SK-N-SH (cell line): ENCODE measurements around the gene ADGB. TPM values are rescaled to one million over a fixed set of nuclear protein-coding genes. Genes with fewer than 3 reads are reported as not detected.

Experiments used
- CTCF ChIA-PET: fragments of 300-600, 350-600 bp; formaldehyde crosslinking; extraction: SDS; loops from one replicate; lab custom pipeline; 2021; lab: Yijun Ruan, JAX
- POLR2A ChIA-PET: fragments of 350-600 bp; sonication (Branson Sonifier 250); formaldehyde crosslinking; extraction: SDS; loops from one replicate; lab custom pipeline; 2020; ENCODE audit warnings: antibody characterized with exemption, inconsistent platforms; lab: Yijun Ruan, JAX
- DNase-seq: peaks from one replicate; pipeline ENCODE4 v3.0.0; 2012
- H2AFZ ChIP-seq: fragments of 200-600 bp; sonication (generic); 2 replicates; pipeline ENCODE4 v1.8.1; 2016; ENCODE audit warnings: antibody characterized with exemption, mild to moderate bottlenecking, low read depth
- H3F3A ChIP-seq: fragments of 200-600 bp; sonication (generic); replicated peaks from 2 replicates; pipeline ENCODE3; 2016; ENCODE audit warnings: antibody characterized with exemption, mild to moderate bottlenecking; ENCODE audit not compliant: insufficient read depth
- H3K27ac ChIP-seq, 2 experiments: fragments of 200-500 bp in 1 of 2; fragments of 200-600 bp in 1 of 2; sonication (Bioruptor generic) in 1 of 2; sonication (generic), shearing (Covaris generic) in 1 of 2; 2 replicates each; pipeline versions ENCODE4 v1.5.1 to v1.6.1; 2014 to 2016; ENCODE audit warnings: low read depth in 2 of 2, inconsistent platforms in 1 of 2, low read length in 1 of 2, mild to moderate bottlenecking in 1 of 2, mixed read lengths in 1 of 2
- H3K27me3 ChIP-seq: fragments of 200-600 bp; sonication (generic), shearing (Covaris generic); 2 replicates; pipeline ENCODE4 v1.6.1; 2016; ENCODE audit warnings: mixed run types; ENCODE audit not compliant: insufficient read depth
- H3K36me3 ChIP-seq, 2 experiments: fragments of 200-500 bp in 1 of 2; fragments of 200-600 bp in 1 of 2; sonication (Bioruptor generic) in 1 of 2; sonication (generic) in 1 of 2; replicated peaks in 1 of 2; 2 replicates each; pipeline versions ENCODE3 to v1.5.1; 2014 to 2016; ENCODE audit warnings: low read length in 1 of 2, mild to moderate bottlenecking in 1 of 2; ENCODE audit not compliant: insufficient read depth in 2 of 2, control insufficient read depth in 1 of 2
- H3K4me1 ChIP-seq, 2 experiments: fragments of 200-500 bp in 1 of 2; fragments of 200-600 bp in 1 of 2; sonication (Bioruptor generic) in 1 of 2; sonication (generic), shearing (Covaris generic) in 1 of 2; 2 replicates each; pipeline versions ENCODE4 v1.5.1 to v1.6.1; 2014 to 2016; ENCODE audit warnings: low read depth in 1 of 2, low read length in 1 of 2, mixed run types in 1 of 2; ENCODE audit not compliant: insufficient read depth in 2 of 2, control insufficient read depth in 1 of 2
- H3K4me2 ChIP-seq: fragments of 200-600 bp; sonication (generic), shearing (Covaris generic); 2 replicates; pipeline ENCODE4 v1.6.1; 2017; ENCODE audit warnings: mixed run types
- H3K4me3 ChIP-seq, 2 experiments: fragments of 200-500 bp in 1 of 2; fragments of 200-600 bp in 1 of 2; sonication (Bioruptor generic) in 1 of 2; sonication (generic), shearing (Covaris generic) in 1 of 2; 2 replicates each; pipeline versions ENCODE4 v1.5.1 to v1.8.1; 2014 to 2016; ENCODE audit warnings: low read depth in 2 of 2, inconsistent platforms in 1 of 2, low read length in 1 of 2, mild to moderate bottlenecking in 1 of 2, mixed read lengths in 1 of 2, moderate library complexity in 1 of 2
- H3K79me2 ChIP-seq: fragments of 200-600 bp; sonication (generic); 2 replicates; pipeline ENCODE4 v1.8.1; 2017; ENCODE audit warnings: mild to moderate bottlenecking; ENCODE audit not compliant: insufficient read depth
- H3K9ac ChIP-seq: fragments of 200-600 bp; sonication (generic); 2 replicates; pipeline ENCODE4 v1.6.1; 2017; ENCODE audit warnings: mixed run types
- H3K9me2 ChIP-seq: fragments of 200-600 bp; sonication (generic); 2 replicates; pipeline ENCODE4 v1.6.1; 2017; ENCODE audit warnings: mixed run types
- H3K9me3 ChIP-seq: fragments of 200-600 bp; sonication (generic); 2 replicates; pipeline ENCODE4 v1.6.1; 2017; ENCODE audit warnings: mixed run types, mild to moderate bottlenecking, moderate library complexity
- H4K20me1 ChIP-seq: fragments of 200-600 bp; sonication (generic); 2 replicates; pipeline ENCODE4 v1.6.1; 2017; ENCODE audit warnings: mild to moderate bottlenecking, mixed run types; ENCODE audit not compliant: insufficient read depth
- CTCF ChIP-seq: fragments of 200-600 bp; sonication (generic); IDR thresholded peaks from 2 replicates; pipeline ENCODE4 v1.6.1; 2017; ENCODE audit warnings: antibody characterized with exemption, mild to moderate bottlenecking, moderate library complexity
- EZH2phosphoT487 ChIP-seq: fragments of 200-600 bp; sonication (generic); IDR thresholded peaks from 2 replicates; pipeline ENCODE4 v1.6.1; 2017; ENCODE audit warnings: low read depth, mixed run types, mild to moderate bottlenecking, antibody characterized with exemption, moderate library complexity, borderline replicate concordance
- FOSL2 ChIP-seq: IDR thresholded peaks from 2 replicates; pipeline ENCODE4 v1.4.0; 2012; ENCODE audit warnings: low read depth, mild to moderate bottlenecking, moderate library complexity, borderline replicate concordance
- GABPA ChIP-seq: IDR thresholded peaks from 2 replicates; pipeline ENCODE4 v1.4.0; 2012; ENCODE audit warnings: low read depth, mild to moderate bottlenecking
- MAX ChIP-seq: IDR thresholded peaks from 2 replicates; pipeline ENCODE4 v1.4.0; 2012; ENCODE audit warnings: low read depth
- MXI1 ChIP-seq: IDR thresholded peaks from 2 replicates; pipeline ENCODE4 v1.6.1; 2012; ENCODE audit warnings: mild to moderate bottlenecking, low read depth, low read length, improper control_type of control experiment
- NFIC ChIP-seq: IDR thresholded peaks from 2 replicates; pipeline ENCODE4 v1.4.0; 2012; ENCODE audit warnings: borderline replicate concordance
- PBX3 ChIP-seq: IDR thresholded peaks from 2 replicates; pipeline ENCODE4; 2012
- RAD21 ChIP-seq: IDR thresholded peaks from 2 replicates; pipeline ENCODE4 v1.6.1; 2012; ENCODE audit warnings: mild to moderate bottlenecking, low read length
- RCOR1 ChIP-seq: fragments of 150-350 bp; IDR thresholded peaks from 2 replicates; pipeline ENCODE4 v1.6.1; 2017; ENCODE audit warnings: antibody characterized with exemption, low read length
- RFX5 ChIP-seq: IDR thresholded peaks from 2 replicates; pipeline ENCODE4 v1.6.1; 2012; ENCODE audit warnings: mild to moderate bottlenecking, improper control_type of control experiment, low read length
- SIN3A ChIP-seq: IDR thresholded peaks from 2 replicates; pipeline ENCODE4 v1.6.1; 2012; ENCODE audit warnings: low read depth, mild to moderate bottlenecking, low read length, moderate library complexity, borderline replicate concordance
- SMC3 ChIP-seq: IDR thresholded peaks from 2 replicates; pipeline ENCODE4 v1.6.1; 2012; ENCODE audit warnings: low read depth, low read length, improper control_type of control experiment
- TAF1 ChIP-seq: IDR thresholded peaks from 2 replicates; pipeline ENCODE4 v1.6.1; 2012; ENCODE audit warnings: low read depth, mild to moderate bottlenecking, low read length, moderate library complexity, borderline replicate concordance
- TCF12 ChIP-seq: IDR thresholded peaks from 2 replicates; pipeline ENCODE4 v1.4.0; 2012
- TEAD4 ChIP-seq: IDR thresholded peaks from 2 replicates; pipeline ENCODE4 v1.4.0; 2012; ENCODE audit warnings: mild to moderate bottlenecking, borderline replicate concordance; ENCODE audit not compliant: insufficient read depth
- USF1 ChIP-seq: IDR thresholded peaks from 2 replicates; pipeline ENCODE4 v1.4.0; 2012; ENCODE audit warnings: low read depth, borderline replicate concordance
- USF2 ChIP-seq: fragments of 150-350 bp; IDR thresholded peaks from 2 replicates; pipeline ENCODE4 v1.6.1; 2017; ENCODE audit warnings: antibody characterized with exemption, low read length, low read depth, borderline replicate concordance
- YY1 ChIP-seq: IDR thresholded peaks from 2 replicates; pipeline ENCODE4 v1.4.0; 2012; ENCODE audit warnings: low read depth, mild to moderate bottlenecking
- WGBS: methylation state at CpG from one replicate; pipeline ENCODE4 v1.1.6; 2017; ENCODE audit warnings: low lambda C conversion rate; 5-methylcytosine and 5-hydroxymethylcytosine counted together
- polyA plus RNA-seq, 3 experiments: library from polyadenylated mRNA; depleted of rRNA; stranded (reverse); fragments of >200 nt; gene quantifications; 2 replicates each; pipeline ENCODE4 v1.2.3, GENCODE V29; 2012

ADGB gene
- polyA plus RNA-seq, 1 of the 3 experiments (the other 2 are of a cell fraction), result not detected

GRCh38 chr6:146551545-146551944 is 47.2 kb upstream of the ADGB start:
- no peak overlapping the region; a peak in 1 of 4 replicates for H3K27ac ChIP-seq
- no peak overlapping the region for H3K4me2 ChIP-seq
- POLR2A ChIA-PET, result no interaction called here
- WGBS, result 96% methylated on average over 7 of the region's 7 CpGs
- H3K4me1 ChIP-seq, result no peaks in the 10 kb centered on the region; a peak in 3 of 4 replicates
- no peak overlapping the region for H3K9ac ChIP-seq
- no peaks in the 10 kb centered on the region for H3K27me3 ChIP-seq
- H4K20me1 ChIP-seq, result no peaks in the 10 kb centered on the region
- no peak overlapping the region for H3K4me3 ChIP-seq
- no peak overlapping the region for H2AFZ ChIP-seq
- no peaks in the 10 kb centered on the region for H3K9me2 ChIP-seq
- peaks cover 65% of the 10 kb centered on the region for H3K79me2 ChIP-seq
- TF ChIP-seq PBX3 (no peak), RCOR1 (no peak), SIN3A (no peak), CTCF (no peak)
- CTCF ChIA-PET, result interaction anchor here (0.8 to 1.6 kb wide), 2 partner anchors 8 to 149 kb away, joined by 3 read pairs; partner anchors contain the start of gene RAB32
- H3K9me3 ChIP-seq, result no peaks in the 10 kb centered on the region
- DNase-seq, result no peak
- peaks cover 42 to 43% of the 10 kb centered on the region in 2 experiments for H3K36me3 ChIP-seq
- peaks cover 4% of the 10 kb centered on the region for H3F3A ChIP-seq

GRCh38 chr6:146553377-146554135 is 45.2 kb upstream of the ADGB start:
- H3K4me3 ChIP-seq, result no peak overlapping the region
- ChIA-PET CTCF (interaction anchor here (1.6 kb wide), 1 partner anchor 10 kb away, joined by 3 read pairs; the partner anchor contains the start of gene RAB32), POLR2A (no interaction called here)
- peaks cover under 1% of the 10 kb centered on the region for H3F3A ChIP-seq
- no peak overlapping the region for H3K9ac ChIP-seq
- no peaks in the 10 kb centered on the region for H4K20me1 ChIP-seq
- H3K4me2 ChIP-seq, result no peak overlapping the region
- peaks cover 42 to 45% of the 10 kb centered on the region in 2 experiments for H3K36me3 ChIP-seq
- no peak overlapping the region for H2AFZ ChIP-seq
- no peaks in the 10 kb centered on the region for H3K9me2 ChIP-seq
- no peak for DNase-seq
- WGBS, result 83% methylated on average over 7 of the region's 7 CpGs
- peaks cover 46% of the 10 kb centered on the region for H3K79me2 ChIP-seq
- no peaks in the 10 kb centered on the region for H3K27me3 ChIP-seq
- no peaks in the 10 kb centered on the region; a peak in 1 of 4 replicates for H3K4me1 ChIP-seq
- H3K27ac ChIP-seq, result no peak overlapping the region; a peak in 1 of 4 replicates
- H3K9me3 ChIP-seq, result no peaks in the 10 kb centered on the region
- TF ChIP-seq TAF1, result no peak
- no peak for TF ChIP-seq CTCF
- TF ChIP-seq GABPA, result no peak
- no peak for TF ChIP-seq YY1
- no peak for TF ChIP-seq SMC3
- TF ChIP-seq USF2, result no peak
- TF ChIP-seq TCF12, result no peak
- TF ChIP-seq TEAD4, result no peak
- no peak for TF ChIP-seq RFX5
- TF ChIP-seq RCOR1, result no peak
- no peak for TF ChIP-seq EZH2phosphoT487
- TF ChIP-seq USF1, result no peak
- no peak for TF ChIP-seq FOSL2
- no peak for TF ChIP-seq MXI1
- no peak for TF ChIP-seq NFIC
- no peak for TF ChIP-seq RAD21
- TF ChIP-seq MAX, result no peak
